Ovary (tissue), 9 donors: Measurements from ENCODE around the gene GPR137B. TPM values are rescaled to one million over a fixed set of nuclear protein-coding genes. Genes with fewer than 3 reads are reported as not detected.
"Not testable (repeated sequence)": the region's sequence is repeated elsewhere in the genome, so short reads cannot be mapped to it uniquely, and the experiment has no call there.

ENCODE experiments used
- DNase-seq, 5 donors: peaks; one replicate each; pipeline ENCODE4 v3.0.0-alpha.2; 2019 to 2020
- H3K27ac ChIP-seq, 2 donors: fragments of 200-600 bp; one replicate each; pipeline versions ENCODE4 v1.5.1 to v1.8.0; 2019 to 2022
- H3K27me3 ChIP-seq: fragments of 200-600 bp; one replicate; pipeline ENCODE4 v1.8.0; 2022
- H3K36me3 ChIP-seq: fragments of 200-600 bp; sonication (generic); one replicate; pipeline ENCODE4 v1.5.1; 2019
- H3K4me1 ChIP-seq: one replicate; pipeline ENCODE4 v1.8.1; 2013; ENCODE audit warnings: mild to moderate bottlenecking, moderate library complexity; ENCODE audit not compliant: insufficient read depth
- H3K4me3 ChIP-seq: fragments of 200-600 bp; sonication (generic); one replicate; pipeline ENCODE4 v1.5.1; 2017
- H3K9me3 ChIP-seq, 2 donors: fragments of 200-600 bp in 1 of 2; sonication (generic) in 1 of 2; one replicate each; pipeline versions ENCODE4 v1.5.1 to v1.8.1; 2013 to 2019; ENCODE audit warnings: mild to moderate bottlenecking in 1 of 2, moderate library complexity in 1 of 2
- CTCF ChIP-seq, 3 donors: fragments of 450-650 bp in 2 of 3; fragments of 200-600 bp in 1 of 3; IDR thresholded peaks; one replicate each; pipeline versions ENCODE4 v1.5.1 to v1.8.0; 2016 to 2022; ENCODE audit warnings: antibody characterized with exemption in 3 of 3, mild to moderate bottlenecking in 1 of 3
- EP300 ChIP-seq: sonication (generic); formaldehyde crosslinking; IDR thresholded peaks from one replicate; pipeline ENCODE4 v1.6.1; 2017; ENCODE audit warnings: antibody characterized with exemption
- POLR2A ChIP-seq: fragments of 450-650 bp; IDR thresholded peaks from one replicate; pipeline ENCODE4 v1.6.1; 2017; ENCODE audit warnings: antibody characterized with exemption, mild to moderate bottlenecking, moderate library complexity
- WGBS, 3 donors: extraction: QIAGEN DNeasy Blood & Tissue Kit in 1 of 3; methylation state at CpG; one replicate each; pipeline versions ENCODE4 v1.1.5 to v1.1.7; 2013 to 2017; 5-methylcytosine and 5-hydroxymethylcytosine counted together
- intact Hi-C, 4 donors: fragments of 100-400 bp; cut with DNase I; formaldehyde crosslinking; loops; one replicate each; pipeline versions ENCODE4 v1.11.0 to v1.15.1; 2022 to 2023
- polyA plus RNA-seq, 2 donors: library from polyadenylated mRNA; stranded (reverse); fragments of 200-250 nt in 1 of 2; fragments of 350-450 nt in 1 of 2; fragmentation: Illumina TruSeq in 1 of 2; extraction: RNeasy Lipid Tissue Mini Kit (QIAGEN cat#74804) in 1 of 2; gene quantifications; one replicate each; pipeline ENCODE4 v1.2.3, GENCODE V29; 2013 to 2014
- total RNA-seq, 7 donors: library from RNA; depleted of rRNA in 2 of 7; stranded (reverse); fragments of >200 nt in 2 of 7; fragmentation: NEBNext Ultra II Directional in 3 of 7; extraction: Animal tissue kit (Norgen Biotek cat#: 25700) in 3 of 7; gene quantifications; one replicate each; pipeline versions ENCODE4 v1.1.0 to v1.2.4, GENCODE V29; 2016 to 2023
- donor health status: DM: no; HTN: no; CAD: no; lungs with moderate emphysema.
- donor health status: DM: no; HTN: no; CAD: no.
- donor health status: Bipolar disorder and iron deficiency.
- donor health status: DM: yes; HTN: yes; CAD: no.
- donor health status: DM: no; HTN: no; CAD: no.
- donor health status: DM: yes; HTN: yes; CAD: no.

GPR137B gene
- total and polyA plus RNA-seq, 9 donors: 10.8 to 35.2 (median 13.7) TPM

- H3K9me3 ChIP-seq: no peaks in the 10 kb centered on the region
- 95 to 96% (median 95%) methylated on average over 3 of the region's 3 CpGs for WGBS, 3 donors
- no peaks in the 10 kb centered on the region for H3K4me1 ChIP-seq
- TF ChIP-seq CTCF (IDR thresholded peaks at IDR 0.05) (no peak), POLR2A (no peak), EP300 (no peak)
- no peak for DNase-seq
- intact Hi-C loops: no loop called here
- H3K36me3 ChIP-seq: no peaks in the 10 kb centered on the region
- no peaks in the 10 kb centered on the region for H3K27me3 ChIP-seq
- H3K27ac ChIP-seq: no peak overlapping the region
- no peak overlapping the region for H3K4me3 ChIP-seq
Measured at GRCh38 chr1:236181059-236181458, 38.7 kb downstream of the GPR137B start.

GRCh38 chr1:236185687-236186086, 43.3 kb downstream of the GPR137B start:
- H3K27ac ChIP-seq: no peak overlapping the region
- no peaks in the 10 kb centered on the region for H3K9me3 ChIP-seq
- H3K27me3 ChIP-seq: no peaks in the 10 kb centered on the region
- H3K36me3 ChIP-seq: no peaks in the 10 kb centered on the region
- intact Hi-C loops: no loop called here
- WGBS, 3 donors: 90 to 95% (median 92%) methylated on average over 4 of the region's 4 CpGs
- H3K4me3 ChIP-seq: no peak overlapping the region
- TF ChIP-seq CTCF (IDR thresholded peaks at IDR 0.05) (no peak), EP300 (no peak), POLR2A (no peak)
- H3K4me1 ChIP-seq: no peaks in the 10 kb centered on the region
- no peak for DNase-seq

- DNase-seq, H3K27me3 ChIP-seq, H3K36me3 ChIP-seq, H3K4me1 ChIP-seq, H3K9me3 ChIP-seq, intact Hi-C loops, H3K4me3 ChIP-seq, H3K27ac ChIP-seq: not testable (repeated sequence)
- 96 to 100% (median 98%) methylated on average over 2 of the region's 2 CpGs for WGBS, 3 donors
Measured at GRCh38 chr1:236186471-236186870, 44.1 kb downstream of the GPR137B start.

- H3K9me3 ChIP-seq, DNase-seq, H3K27ac ChIP-seq, H3K36me3 ChIP-seq, H3K27me3 ChIP-seq, H3K4me1 ChIP-seq, intact Hi-C loops, H3K4me3 ChIP-seq: not testable (repeated sequence)
- 81 to 97% (median 89%) methylated on average over 1 of the region's 1 CpG for WGBS, 3 donors
Measured at GRCh38 chr1:236188084-236188483, 45.7 kb downstream of the GPR137B start.

- no peak for TF ChIP-seq POLR2A
- no peak for TF ChIP-seq EP300
- no peak for TF ChIP-seq CTCF (IDR thresholded peaks at IDR 0.05)
- DNase-seq: no peak
- Histone ChIP-seq H3K36me3 (no peaks in the 10 kb centered on the region), H3K4me1 (no peaks in the 10 kb centered on the region), H3K4me3 (no peak overlapping the region), H3K27ac (no peak overlapping the region), H3K9me3 (no peaks in the 10 kb centered on the region), H3K27me3 (no peaks in the 10 kb centered on the region)
- 90 to 96% (median 94%) methylated on average over 2 of the region's 2 CpGs for WGBS, 3 donors
- intact Hi-C loops: no loop called here
Measured at GRCh38 chr1:236193184-236193583, 50.8 kb downstream of the GPR137B start.

GRCh38 chr1:236200925-236201324, 58.6 kb downstream of the GPR137B start:
- Histone ChIP-seq H3K4me3 (no peak overlapping the region), H3K36me3 (no peaks in the 10 kb centered on the region), H3K4me1 (no peaks in the 10 kb centered on the region), H3K9me3 (peaks cover 0 to 8% of the 10 kb centered on the region in 2 donors), H3K27me3 (no peaks in the 10 kb centered on the region), H3K27ac (no peak overlapping the region)
- no peak for TF ChIP-seq CTCF (IDR thresholded peaks at IDR 0.05)
- no peak for TF ChIP-seq POLR2A
- TF ChIP-seq EP300: no peak
- intact Hi-C loops: no loop called here
- DNase-seq: no peak
